SK-N-SH treated with all-trans-retinoic acid at 6 μM for 48 hours (cell line): ENCODE data around the gene XPR1.

Experiments used
- ATAC-seq: fragments of 200-7000 bp; cut with Tn5 transposase; 3 replicates; pipeline ENCODE4 v1.9.1; 2020; ENCODE audit warnings: mild to moderate bottlenecking, moderate library complexity
- ARNTL ChIP-seq: fragments of 450-650 bp; formaldehyde crosslinking; IDR thresholded peaks from 2 replicates; pipeline ENCODE4 v1.5.0; 2020; ENCODE audit warnings: low read depth, mild to moderate bottlenecking, moderate library complexity, borderline replicate concordance
- BACH2 ChIP-seq: fragments of 250-450 bp; sonication (Bioruptor Pico); IDR thresholded peaks from 2 replicates; pipeline ENCODE4 v1.9.0; 2021; ENCODE audit warnings: mild to moderate bottlenecking, borderline replicate concordance
- CSDC2 ChIP-seq: fragments of 250-450 bp; sonication (Bioruptor Pico); IDR thresholded peaks from 2 replicates; pipeline ENCODE4 v1.5.0; 2020; ENCODE audit warnings: mild to moderate bottlenecking, moderate library complexity
- ESRRG ChIP-seq: fragments of 250-450 bp; sonication (Bioruptor Pico); IDR thresholded peaks from 2 replicates; pipeline ENCODE4 v1.6.1; 2021; ENCODE audit warnings: mild to moderate bottlenecking
- GLIS3 ChIP-seq: fragments of 250-450 bp; sonication (Bioruptor Pico); IDR thresholded peaks from 2 replicates; pipeline ENCODE4 v1.5.0; 2020; ENCODE audit warnings: mild to moderate bottlenecking, moderate library complexity
- ISL1 ChIP-seq: fragments of 250-450 bp; sonication (Bioruptor Pico); IDR thresholded peaks from 2 replicates; pipeline ENCODE4 v2.1.2; 2022; ENCODE audit warnings: mild to moderate bottlenecking, moderate library complexity
- OSR1 ChIP-seq: fragments of 250-450 bp; sonication (Bioruptor Pico); IDR thresholded peaks from 2 replicates; pipeline ENCODE4 v1.8.0; 2022; ENCODE audit warnings: moderate library complexity, mild to moderate bottlenecking, inconsistent platforms
- PPARA ChIP-seq: fragments of 250-450 bp; sonication (Bioruptor Pico); IDR thresholded peaks from 2 replicates; pipeline ENCODE4 v1.5.0; 2020; ENCODE audit warnings: mild to moderate bottlenecking, borderline replicate concordance
- RARB ChIP-seq: fragments of 250-450 bp; sonication (Bioruptor Pico); IDR thresholded peaks from 2 replicates; pipeline ENCODE4 v1.8.0; 2021; ENCODE audit warnings: mild to moderate bottlenecking, moderate library complexity
- SNAI2 ChIP-seq: fragments of 250-450 bp; sonication (Bioruptor Pico); IDR thresholded peaks from 2 replicates; pipeline ENCODE4 v1.5.0; 2020; ENCODE audit warnings: mild to moderate bottlenecking, moderate library complexity
- TCF4 ChIP-seq: fragments of 250-450 bp; sonication (Bioruptor Pico); IDR thresholded peaks from 2 replicates; pipeline ENCODE4 v1.8.0; 2021; ENCODE audit warnings: mild to moderate bottlenecking, moderate library complexity, borderline replicate concordance
- TOX ChIP-seq: fragments of 250-450 bp; sonication (Bioruptor Pico); IDR thresholded peaks from 2 replicates; pipeline ENCODE4 v1.8.0; 2021; ENCODE audit warnings: mild to moderate bottlenecking, moderate library complexity, borderline replicate concordance
- ZC3H10 ChIP-seq: fragments of 250-450 bp; sonication (Bioruptor Pico); IDR thresholded peaks from 2 replicates; pipeline ENCODE4 v1.5.1; 2021; ENCODE audit warnings: mild to moderate bottlenecking, moderate library complexity
- ZFP3 ChIP-seq: fragments of 250-450 bp; sonication (Bioruptor Pico); IDR thresholded peaks from 2 replicates; pipeline ENCODE4 v1.5.0; 2020; ENCODE audit warnings: mild to moderate bottlenecking, moderate library complexity
- ZFP30 ChIP-seq: fragments of 450-650 bp; formaldehyde crosslinking; IDR thresholded peaks from 2 replicates; pipeline ENCODE4 v1.5.0; 2022; ENCODE audit warnings: mild to moderate bottlenecking, moderate library complexity
- ZNF565 ChIP-seq: fragments of 450-650 bp; formaldehyde crosslinking; conservative IDR thresholded peaks from 2 replicates; pipeline ENCODE4 v1.5.0; 2020; ENCODE audit warnings: low read depth, mild to moderate bottlenecking, moderate library complexity
- ZNF70 ChIP-seq: fragments of 450-650 bp; formaldehyde crosslinking; IDR thresholded peaks from 2 replicates; pipeline ENCODE4 v1.5.0; 2020; ENCODE audit warnings: mild to moderate bottlenecking, moderate library complexity
- ZNF8 ChIP-seq: fragments of 450-650 bp; formaldehyde crosslinking; IDR thresholded peaks from 2 replicates; pipeline ENCODE4 v1.5.0; 2020; ENCODE audit warnings: mild to moderate bottlenecking, moderate library complexity
- TF ChIP-seq, protein P1 (sequence below): fragments of 250-450 bp; sonication (Bioruptor Pico); IDR thresholded peaks from 2 replicates; pipeline ENCODE4 v1.5.1; 2020; ENCODE audit warnings: low read depth, mild to moderate bottlenecking, moderate library complexity
- TF ChIP-seq, protein P2 (sequence below): fragments of 250-450 bp; sonication (Bioruptor Pico); IDR thresholded peaks from 2 replicates; pipeline ENCODE4 v1.8.0; 2021; ENCODE audit warnings: low read depth, mild to moderate bottlenecking, moderate library complexity, borderline replicate concordance
- TF ChIP-seq, protein P3 (sequence below): fragments of 250-450 bp; sonication (Bioruptor Pico); IDR thresholded peaks from 2 replicates; pipeline ENCODE4 v1.5.1; 2021; ENCODE audit warnings: mild to moderate bottlenecking, moderate library complexity
- TF ChIP-seq, protein P4 (sequence below): fragments of 250-450 bp; sonication (Bioruptor Pico); IDR thresholded peaks from 2 replicates; pipeline ENCODE4 v1.8.0; 2020; ENCODE audit warnings: mild to moderate bottlenecking, moderate library complexity, borderline replicate concordance

The XPR1 gene

DNA sequence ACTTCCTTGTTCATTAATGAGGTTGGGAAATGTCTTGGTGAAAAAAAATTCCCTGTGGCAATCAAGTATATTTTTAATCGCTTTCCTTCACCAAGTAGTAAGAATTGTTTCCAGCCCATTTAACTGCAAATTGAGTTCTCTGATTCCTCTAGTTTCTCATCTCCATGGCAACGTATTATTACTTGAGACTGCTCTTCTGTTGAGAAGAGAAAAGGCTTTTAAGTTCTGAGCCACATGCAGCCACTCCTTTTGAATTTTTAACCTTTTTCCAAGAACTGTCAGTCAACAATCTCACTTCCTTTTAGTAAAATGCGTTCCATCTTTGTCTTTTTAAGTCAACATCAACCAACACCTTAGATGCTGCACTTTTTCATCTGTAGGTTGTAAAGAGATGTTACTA is 205.2 kb downstream of the XPR1 start:
- no peak for ATAC-seq
- TF ChIP-seq ESRRG (CRISPR knock-in tag) (no peak), SNAI2 (CRISPR knock-in tag) (no peak), CSDC2 (no peak), TCF4 (CRISPR knock-in tag) (no peak), BACH2 (no peak), ZFP3 (CRISPR knock-in tag) (no peak), ZNF565 (CRISPR knock-in tag) (no peak), ZFP30 (no peak), ZC3H10 (CRISPR knock-in tag) (no peak), ISL1 (CRISPR knock-in tag) (no peak), RARB (CRISPR knock-in tag) (no peak), TOX (no peak), PPARA (CRISPR knock-in tag) (no peak), ZNF70 (CRISPR knock-in tag) (no peak), GLIS3 (no peak), ZNF8 (CRISPR knock-in tag) (no peak)
- TF ChIP-seq, protein P1, sequence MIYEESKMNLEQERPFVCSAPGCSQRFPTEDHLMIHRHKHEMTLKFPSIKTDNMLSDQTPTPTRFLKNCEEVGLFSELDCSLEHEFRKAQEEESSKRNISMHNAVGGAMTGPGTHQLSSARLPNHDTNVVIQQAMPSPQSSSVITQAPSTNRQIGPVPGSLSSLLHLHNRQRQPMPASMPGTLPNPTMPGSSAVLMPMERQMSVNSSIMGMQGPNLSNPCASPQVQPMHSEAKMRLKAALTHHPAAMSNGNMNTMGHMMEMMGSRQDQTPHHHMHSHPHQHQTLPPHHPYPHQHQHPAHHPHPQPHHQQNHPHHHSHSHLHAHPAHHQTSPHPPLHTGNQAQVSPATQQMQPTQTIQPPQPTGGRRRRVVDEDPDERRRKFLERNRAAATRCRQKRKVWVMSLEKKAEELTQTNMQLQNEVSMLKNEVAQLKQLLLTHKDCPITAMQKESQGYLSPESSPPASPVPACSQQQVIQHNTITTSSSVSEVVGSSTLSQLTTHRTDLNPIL (CRISPR knock-in tag), result no peak
- TF ChIP-seq, protein P2, sequence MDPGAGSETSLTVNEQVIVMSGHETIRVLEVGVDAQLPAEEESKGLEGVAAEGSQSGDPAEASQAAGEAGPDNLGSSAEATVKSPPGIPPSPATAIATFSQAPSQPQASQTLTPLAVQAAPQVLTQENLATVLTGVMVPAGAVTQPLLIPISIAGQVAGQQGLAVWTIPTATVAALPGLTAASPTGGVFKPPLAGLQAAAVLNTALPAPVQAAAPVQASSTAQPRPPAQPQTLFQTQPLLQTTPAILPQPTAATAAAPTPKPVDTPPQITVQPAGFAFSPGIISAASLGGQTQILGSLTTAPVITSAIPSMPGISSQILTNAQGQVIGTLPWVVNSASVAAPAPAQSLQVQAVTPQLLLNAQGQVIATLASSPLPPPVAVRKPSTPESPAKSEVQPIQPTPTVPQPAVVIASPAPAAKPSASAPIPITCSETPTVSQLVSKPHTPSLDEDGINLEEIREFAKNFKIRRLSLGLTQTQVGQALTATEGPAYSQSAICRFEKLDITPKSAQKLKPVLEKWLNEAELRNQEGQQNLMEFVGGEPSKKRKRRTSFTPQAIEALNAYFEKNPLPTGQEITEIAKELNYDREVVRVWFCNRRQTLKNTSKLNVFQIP (CRISPR knock-in tag), result no peak
- TF ChIP-seq, protein P3, sequence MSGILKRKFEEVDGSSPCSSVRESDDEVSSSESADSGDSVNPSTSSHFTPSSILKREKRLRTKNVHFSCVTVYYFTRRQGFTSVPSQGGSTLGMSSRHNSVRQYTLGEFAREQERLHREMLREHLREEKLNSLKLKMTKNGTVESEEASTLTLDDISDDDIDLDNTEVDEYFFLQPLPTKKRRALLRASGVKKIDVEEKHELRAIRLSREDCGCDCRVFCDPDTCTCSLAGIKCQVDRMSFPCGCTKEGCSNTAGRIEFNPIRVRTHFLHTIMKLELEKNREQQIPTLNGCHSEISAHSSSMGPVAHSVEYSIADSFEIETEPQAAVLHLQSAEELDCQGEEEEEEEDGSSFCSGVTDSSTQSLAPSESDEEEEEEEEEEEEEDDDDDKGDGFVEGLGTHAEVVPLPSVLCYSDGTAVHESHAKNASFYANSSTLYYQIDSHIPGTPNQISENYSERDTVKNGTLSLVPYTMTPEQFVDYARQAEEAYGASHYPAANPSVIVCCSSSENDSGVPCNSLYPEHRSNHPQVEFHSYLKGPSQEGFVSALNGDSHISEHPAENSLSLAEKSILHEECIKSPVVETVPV (CRISPR knock-in tag), result no peak

DNA sequence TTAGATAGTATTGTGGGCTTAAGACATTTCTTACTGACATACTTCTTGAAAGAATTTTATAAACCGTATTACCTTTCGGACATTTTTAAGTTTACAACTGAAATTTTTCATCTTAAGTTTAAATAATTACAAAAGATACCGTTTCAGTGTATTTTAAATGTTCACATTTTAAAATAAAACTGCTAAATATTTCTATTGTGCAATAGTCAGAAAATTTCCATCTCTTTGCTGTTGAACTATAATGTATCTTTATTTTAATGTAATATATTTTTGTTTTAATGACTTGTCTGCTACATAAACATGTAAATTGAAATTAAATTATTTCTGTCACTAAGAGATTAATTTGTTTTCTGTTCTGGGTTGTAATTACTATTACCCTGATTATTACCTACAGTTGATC is 206.7 kb downstream of the XPR1 start:
- TF ChIP-seq GLIS3 (no peak), OSR1 (no peak), CSDC2 (no peak), ESRRG (CRISPR knock-in tag) (no peak), ZNF8 (CRISPR knock-in tag) (no peak), ARNTL (CRISPR knock-in tag) (no peak), SNAI2 (CRISPR knock-in tag) (no peak), ZNF70 (CRISPR knock-in tag) (no peak), ZC3H10 (CRISPR knock-in tag) (no peak), TCF4 (CRISPR knock-in tag) (no peak), ZFP30 (no peak), ZNF565 (CRISPR knock-in tag) (no peak), BACH2 (no peak), ISL1 (CRISPR knock-in tag) (no peak), PPARA (CRISPR knock-in tag) (no peak)
- TF ChIP-seq, protein P2 (CRISPR knock-in tag), result no peak
- TF ChIP-seq, protein P1 (CRISPR knock-in tag), result no peak
- TF ChIP-seq, protein P3 (CRISPR knock-in tag), result no peak
- TF ChIP-seq, protein P4, sequence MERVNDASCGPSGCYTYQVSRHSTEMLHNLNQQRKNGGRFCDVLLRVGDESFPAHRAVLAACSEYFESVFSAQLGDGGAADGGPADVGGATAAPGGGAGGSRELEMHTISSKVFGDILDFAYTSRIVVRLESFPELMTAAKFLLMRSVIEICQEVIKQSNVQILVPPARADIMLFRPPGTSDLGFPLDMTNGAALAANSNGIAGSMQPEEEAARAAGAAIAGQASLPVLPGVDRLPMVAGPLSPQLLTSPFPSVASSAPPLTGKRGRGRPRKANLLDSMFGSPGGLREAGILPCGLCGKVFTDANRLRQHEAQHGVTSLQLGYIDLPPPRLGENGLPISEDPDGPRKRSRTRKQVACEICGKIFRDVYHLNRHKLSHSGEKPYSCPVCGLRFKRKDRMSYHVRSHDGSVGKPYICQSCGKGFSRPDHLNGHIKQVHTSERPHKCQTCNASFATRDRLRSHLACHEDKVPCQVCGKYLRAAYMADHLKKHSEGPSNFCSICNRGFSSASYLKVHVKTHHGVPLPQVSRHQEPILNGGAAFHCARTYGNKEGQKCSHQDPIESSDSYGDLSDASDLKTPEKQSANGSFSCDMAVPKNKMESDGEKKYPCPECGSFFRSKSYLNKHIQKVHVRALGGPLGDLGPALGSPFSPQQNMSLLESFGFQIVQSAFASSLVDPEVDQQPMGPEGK, result no peak
- TF ChIP-seq, all 23 proteins: peak for 0
- no peak for ATAC-seq
